Esophagus squamous epithelium (tissue), 4 donors: Measurements from ENCODE around the gene MAP2K7.

Experiments used
- CTCF ChIP-seq, 6 experiments: fragments of 450-650 bp in 4 of 6; fragments of 200-600 bp in 2 of 6; sonication (generic) in 2 of 6; IDR thresholded peaks; one replicate each; pipeline ENCODE4 v1.5.1; 2016 to 2019; ENCODE audit warnings: antibody characterized with exemption in 6 of 6, mild to moderate bottlenecking in 4 of 6, moderate library complexity in 4 of 6
- POLR2A ChIP-seq, 4 donors: fragments of 450-650 bp; IDR thresholded peaks; one replicate each; pipeline ENCODE4 v1.6.1; 2017; ENCODE audit warnings: antibody characterized with exemption in 4 of 4, mild to moderate bottlenecking in 4 of 4, moderate library complexity in 3 of 4

DNA sequence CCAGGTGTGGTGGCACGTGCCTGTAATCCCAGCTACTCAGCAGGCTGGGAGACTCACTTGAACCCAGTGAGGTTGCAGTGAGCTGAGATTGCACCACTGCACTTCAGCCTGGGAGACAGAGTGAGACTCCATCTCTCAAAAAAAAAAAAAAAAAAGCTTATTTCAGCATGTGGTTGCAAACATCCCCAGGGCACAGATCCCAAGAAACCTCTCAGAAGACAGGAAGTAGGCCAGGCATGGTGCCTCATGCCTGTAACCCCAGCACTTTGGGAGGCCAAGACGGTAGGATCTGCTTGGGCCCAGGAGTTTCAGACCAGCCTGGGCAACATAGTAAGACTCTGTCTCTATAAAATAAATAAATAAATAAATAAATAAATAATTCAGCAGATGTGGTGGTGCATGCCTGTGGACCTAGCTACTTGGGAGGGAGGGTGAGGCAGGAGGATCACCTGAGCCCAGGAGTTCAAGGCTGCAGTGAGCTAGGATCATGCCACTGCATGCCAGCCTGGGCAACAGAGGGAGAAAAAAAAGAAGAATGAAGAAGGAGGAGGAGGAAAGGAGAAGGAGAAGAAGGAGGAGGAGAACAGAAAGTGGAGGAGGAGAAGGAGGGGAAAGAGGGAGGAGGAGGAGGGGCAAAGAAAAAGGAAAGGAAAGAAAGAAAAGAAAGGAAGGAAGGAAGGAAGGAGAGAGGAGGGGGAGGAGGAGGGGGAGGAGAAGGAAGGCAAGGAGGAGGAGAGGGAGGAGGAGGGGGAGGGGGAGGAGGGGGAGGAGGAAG, 19.7 kb upstream of the MAP2K7 start:
- TF ChIP-seq POLR2A (IDR thresholded peaks at IDR 0.05) (no peak), CTCF (IDR thresholded peaks at IDR 0.05) (no peak)
